ENCODE results near the gene MYO3A. TPM values are rescaled to one million over a fixed set of nuclear protein-coding genes. Genes with fewer than 3 reads are reported as not detected.

Gene MYO3A
- total RNA-seq, 1 experiment from 2014 or later = not detected

GRCh38 chr10:25901199-25901598, 32.8 kb upstream of the MYO3A start:
- no peak overlapping the region for H3K4me3 ChIP-seq (replicated peaks in 1 of 2; ENCODE audit: low read depth in 1 of 2, low read length in 2 of 2)
- H3K4me2 ChIP-seq (ENCODE audit: low read length) = no peak overlapping the region
- no peaks in the 10 kb centered on the region for H3K4me1 ChIP-seq (ENCODE audit: control insufficient read depth in 1 of 2, insufficient read depth in 2 of 2, low read length in 2 of 2)
- H3K36me3 ChIP-seq (ENCODE audit: control insufficient read depth in 1 of 2, insufficient read depth in 2 of 2, low read length in 2 of 2) = no peaks in the 10 kb centered on the region
- RAD21 ChIA-PET (ENCODE audit: low non-redundant PET in 1 of 2, low total read pairs in 2 of 2, uncharacterized antibody in 2 of 2, unreplicated experiment in 2 of 2) = no interaction called here
- CTCF ChIA-PET = no interaction called here
- H3K9me2 ChIP-seq (ENCODE audit: insufficient read depth) = no peaks in the 10 kb centered on the region
- BruUV-seq (replicated peaks) = no TSS peak
- H3K9ac ChIP-seq (ENCODE audit: low read length) = no peak overlapping the region
- no peaks in the 10 kb centered on the region for H4K20me1 ChIP-seq (ENCODE audit: insufficient read depth)
- TF ChIP-seq SRF (IDR thresholded peaks at IDR 0.05; ENCODE audit: low read depth) = no peak
- no peak for TF ChIP-seq ZNF274 (IDR thresholded peaks at IDR 0.05; ENCODE audit: low read depth, low read length)
- no peak for TF ChIP-seq ZFX (IDR thresholded peaks at IDR 0.05)
- TF ChIP-seq TCF7L2 (IDR thresholded peaks at IDR 0.05; ENCODE audit: borderline replicate concordance, extremely low read depth, insufficient read depth, insufficient read length) = no peak
- no peak for TF ChIP-seq SP1 (IDR thresholded peaks at IDR 0.05; ENCODE audit: low read depth)
- no peak for TF ChIP-seq FOSL1 (IDR thresholded peaks at IDR 0.05; ENCODE audit: low read depth)
- no peak for TF ChIP-seq EZH2 (IDR thresholded peaks at IDR 0.05)
- TF ChIP-seq EGR1 (IDR thresholded peaks at IDR 0.05; ENCODE audit: low read depth) = no peak
- no peak for TF ChIP-seq JUND (IDR thresholded peaks at IDR 0.05)
- no peak for TF ChIP-seq CTCF (IDR thresholded peaks at IDR 0.05 in 2 of 3, conservative IDR thresholded peaks at IDR 0.05 in 1 of 3; ENCODE audit: borderline replicate concordance in 1 of 3, insufficient read depth in 1 of 3, low read depth in 2 of 3, low read length in 2 of 3)
- DNase-seq (ENCODE audit: low read depth, low spot score) = no peak
- no peak overlapping the region for H2AFZ ChIP-seq (ENCODE audit: low read depth, low read length, poor library complexity, severe bottlenecking)
- intact Hi-C loops (cut with micrococcal nuclease) = no loop called here
- ATAC-seq = no peak
- H3K79me2 ChIP-seq (ENCODE audit: insufficient read depth, low read length) = no peaks in the 10 kb centered on the region
- POLR2A ChIA-PET = no interaction called here
- no peak overlapping the region for H3K27ac ChIP-seq (ENCODE audit: low read depth, low read length)
- H3K9me3 ChIP-seq (ENCODE audit: control insufficient read depth in 1 of 2, insufficient read depth in 1 of 2, low read depth in 1 of 2, low read length in 2 of 2) = no peaks in the 10 kb centered on the region
- H3K27me3 ChIP-seq (ENCODE audit: insufficient read depth, low read length) = peaks cover 24% of the 10 kb centered on the region

- H3K4me1 ChIP-seq (ENCODE audit: control insufficient read depth in 1 of 2, insufficient read depth in 2 of 2, low read length in 2 of 2) = no peaks in the 10 kb centered on the region
- no peak overlapping the region for H2AFZ ChIP-seq (ENCODE audit: low read depth, low read length, poor library complexity, severe bottlenecking)
- no peak overlapping the region for H3K27ac ChIP-seq (ENCODE audit: low read depth, low read length)
- H3K9me2 ChIP-seq (ENCODE audit: insufficient read depth) = no peaks in the 10 kb centered on the region
- peaks cover 16% of the 10 kb centered on the region for H3K27me3 ChIP-seq (ENCODE audit: insufficient read depth, low read length)
- BruUV-seq (replicated peaks) = no TSS peak
- no peaks in the 10 kb centered on the region for H3K36me3 ChIP-seq (ENCODE audit: control insufficient read depth in 1 of 2, insufficient read depth in 2 of 2, low read length in 2 of 2)
- no peak overlapping the region for H3K4me3 ChIP-seq (replicated peaks in 1 of 2; ENCODE audit: low read depth in 1 of 2, low read length in 2 of 2)
- no peaks in the 10 kb centered on the region for H4K20me1 ChIP-seq (ENCODE audit: insufficient read depth)
- RAD21 ChIA-PET (ENCODE audit: low non-redundant PET in 1 of 2, low total read pairs in 2 of 2, uncharacterized antibody in 2 of 2, unreplicated experiment in 2 of 2) = no interaction called here
- TF ChIP-seq ATF3 (IDR thresholded peaks at IDR 0.05) = no peak
- no peak for TF ChIP-seq MAX (IDR thresholded peaks at IDR 0.05)
- TF ChIP-seq SP1 (IDR thresholded peaks at IDR 0.05; ENCODE audit: low read depth) = no peak
- no peak for TF ChIP-seq ZFX (IDR thresholded peaks at IDR 0.05)
- TF ChIP-seq ELF1 (IDR thresholded peaks at IDR 0.05; ENCODE audit: borderline replicate concordance, low read depth) = no peak
- TF ChIP-seq ZNF274 (IDR thresholded peaks at IDR 0.05; ENCODE audit: low read depth, low read length) = no peak
- no peaks in the 10 kb centered on the region for H3K79me2 ChIP-seq (ENCODE audit: insufficient read depth, low read length)
- no peak for DNase-seq (ENCODE audit: low read depth, low spot score)
- H3K9ac ChIP-seq (ENCODE audit: low read length) = no peak overlapping the region
- CTCF ChIA-PET = no interaction called here
- POLR2A ChIA-PET = no interaction called here
- no peaks in the 10 kb centered on the region for H3K9me3 ChIP-seq (ENCODE audit: control insufficient read depth in 1 of 2, insufficient read depth in 1 of 2, low read depth in 1 of 2, low read length in 2 of 2)
- no peak for ATAC-seq
- intact Hi-C loops (cut with micrococcal nuclease) = no loop called here
- H3K4me2 ChIP-seq (ENCODE audit: low read length) = no peak overlapping the region
Observed at GRCh38 chr10:25902002-25902401, 32.0 kb upstream of the MYO3A start.

Measured in HCT116 (cell line).